KMS-11 (cell line): ENCODE measurements around the gene HDGFL3.
"Not testable (repeated sequence)": the region's sequence is repeated elsewhere in the genome, so short reads cannot be mapped to it uniquely, and the experiment has no call there.

ENCODE experiments used
- H2AFZ ChIP-seq: fragments of 200-600 bp; sonication (generic); 2 replicates; pipeline ENCODE4 v1.6.1; 2016; ENCODE audit warnings: antibody characterized with exemption, mixed run types, low read depth
- H3K27ac ChIP-seq: fragments of 200-600 bp; sonication (generic); 2 replicates; pipeline ENCODE4 v1.6.1; 2016; ENCODE audit warnings: mild to moderate bottlenecking, mixed run types
- H3K27me3 ChIP-seq: fragments of 200-600 bp; sonication (generic); 2 replicates; pipeline ENCODE4 v1.6.1; 2017; ENCODE audit warnings: mild to moderate bottlenecking, low read depth, mixed run types, moderate library complexity; ENCODE audit not compliant: insufficient read depth
- H3K36me3 ChIP-seq: fragments of 200-600 bp; sonication (generic); 2 replicates; pipeline ENCODE4 v1.6.1; 2017; ENCODE audit warnings: mild to moderate bottlenecking, mixed run types; ENCODE audit not compliant: insufficient read depth
- H3K4me1 ChIP-seq: fragments of 200-600 bp; sonication (generic); 2 replicates; pipeline ENCODE4 v1.6.1; 2016; ENCODE audit warnings: mild to moderate bottlenecking, low read depth, mixed run types; ENCODE audit not compliant: poor library complexity, severe bottlenecking
- H3K4me2 ChIP-seq: fragments of 200-600 bp; sonication (generic); 2 replicates; pipeline ENCODE4 v1.7.0; 2016; ENCODE audit warnings: mild to moderate bottlenecking, mixed run types
- H3K4me3 ChIP-seq: fragments of 200-600 bp; sonication (generic); IDR thresholded peaks from 2 replicates; pipeline ENCODE4 v1.6.1; 2017; ENCODE audit warnings: low read depth, low read length, mixed read lengths; ENCODE audit not compliant: insufficient read depth
- H3K79me2 ChIP-seq: fragments of 200-600 bp; sonication (generic); 2 replicates; pipeline ENCODE4 v1.6.1; 2016; ENCODE audit warnings: low read depth, mixed run types; ENCODE audit not compliant: insufficient read depth
- H3K9ac ChIP-seq: fragments of 200-600 bp; sonication (generic); 2 replicates; pipeline ENCODE4 v1.6.1; 2016; ENCODE audit warnings: mild to moderate bottlenecking, mixed run types
- H4K20me1 ChIP-seq: fragments of 200-600 bp; sonication (generic); 2 replicates; pipeline ENCODE4 v1.6.1; 2016; ENCODE audit warnings: mild to moderate bottlenecking, mixed run types; ENCODE audit not compliant: insufficient read depth
- CTCF ChIP-seq: fragments of 200-600 bp; sonication (generic); conservative IDR thresholded peaks from 2 replicates; pipeline ENCODE4 v1.6.1; 2017; ENCODE audit warnings: low read depth, mild to moderate bottlenecking, antibody characterized with exemption, low read length, moderate library complexity, mixed read lengths

Gene HDGFL3

GRCh38 chr15:83087576-83087975, 120.0 kb downstream of the HDGFL3 start:
- no peaks in the 10 kb centered on the region for H3K36me3 ChIP-seq
- no peak overlapping the region for H3K4me3 ChIP-seq
- H4K20me1 ChIP-seq = no peaks in the 10 kb centered on the region
- H3K4me1 ChIP-seq = no peaks in the 10 kb centered on the region
- no peaks in the 10 kb centered on the region for H3K79me2 ChIP-seq
- no peak overlapping the region for H3K27ac ChIP-seq
- TF ChIP-seq CTCF = no peak
- H3K9ac ChIP-seq = no peak overlapping the region
- no peak overlapping the region for H3K4me2 ChIP-seq
- H2AFZ ChIP-seq = no peak overlapping the region
- no peaks in the 10 kb centered on the region for H3K27me3 ChIP-seq

GRCh38 chr15:83085864-83086552, 121.6 kb downstream of the HDGFL3 start:
- not testable (repeated sequence) for H2AFZ ChIP-seq, H3K4me2 ChIP-seq, H3K9ac ChIP-seq, H3K79me2 ChIP-seq, H3K27ac ChIP-seq, H4K20me1 ChIP-seq, H3K4me3 ChIP-seq, H3K4me1 ChIP-seq, H3K27me3 ChIP-seq, H3K36me3 ChIP-seq

GRCh38 chr15:83085461-83085860, 122.2 kb downstream of the HDGFL3 start:
- H3K27me3 ChIP-seq, H2AFZ ChIP-seq, H3K79me2 ChIP-seq: not testable (repeated sequence)

GRCh38 chr15:83082730-83083386, 124.8 kb downstream of the HDGFL3 start:
- no peak overlapping the region for H3K9ac ChIP-seq

More at GRCh38 chr15:83085461-83085860, 122.2 kb downstream of the HDGFL3 start:
- H3K4me3 ChIP-seq, H3K36me3 ChIP-seq, H3K27ac ChIP-seq, H3K4me2 ChIP-seq, H3K4me1 ChIP-seq, H4K20me1 ChIP-seq, H3K9ac ChIP-seq: not testable (repeated sequence)

More at GRCh38 chr15:83082730-83083386, 124.8 kb downstream of the HDGFL3 start:
- no peak overlapping the region for H3K27ac ChIP-seq
- no peak for TF ChIP-seq CTCF
- H3K27me3 ChIP-seq = no peaks in the 10 kb centered on the region
- no peak overlapping the region for H3K4me3 ChIP-seq
- H2AFZ ChIP-seq = no peak overlapping the region
- no peak overlapping the region for H3K4me2 ChIP-seq
- H3K79me2 ChIP-seq = no peaks in the 10 kb centered on the region
- H3K4me1 ChIP-seq = no peaks in the 10 kb centered on the region
- no peaks in the 10 kb centered on the region for H3K36me3 ChIP-seq
- no peaks in the 10 kb centered on the region for H4K20me1 ChIP-seq
